IPS DF 4.7 (cell line): ENCODE data around the gene KRTAP12-1.

Experiments used
- DNase-seq: peaks from one replicate; pipeline ENCODE4 v3.0.0-alpha.2; 2013; ENCODE audit warnings: low spot score; ENCODE audit errors: extremely low read depth

KRTAP12-1 gene

DNA sequence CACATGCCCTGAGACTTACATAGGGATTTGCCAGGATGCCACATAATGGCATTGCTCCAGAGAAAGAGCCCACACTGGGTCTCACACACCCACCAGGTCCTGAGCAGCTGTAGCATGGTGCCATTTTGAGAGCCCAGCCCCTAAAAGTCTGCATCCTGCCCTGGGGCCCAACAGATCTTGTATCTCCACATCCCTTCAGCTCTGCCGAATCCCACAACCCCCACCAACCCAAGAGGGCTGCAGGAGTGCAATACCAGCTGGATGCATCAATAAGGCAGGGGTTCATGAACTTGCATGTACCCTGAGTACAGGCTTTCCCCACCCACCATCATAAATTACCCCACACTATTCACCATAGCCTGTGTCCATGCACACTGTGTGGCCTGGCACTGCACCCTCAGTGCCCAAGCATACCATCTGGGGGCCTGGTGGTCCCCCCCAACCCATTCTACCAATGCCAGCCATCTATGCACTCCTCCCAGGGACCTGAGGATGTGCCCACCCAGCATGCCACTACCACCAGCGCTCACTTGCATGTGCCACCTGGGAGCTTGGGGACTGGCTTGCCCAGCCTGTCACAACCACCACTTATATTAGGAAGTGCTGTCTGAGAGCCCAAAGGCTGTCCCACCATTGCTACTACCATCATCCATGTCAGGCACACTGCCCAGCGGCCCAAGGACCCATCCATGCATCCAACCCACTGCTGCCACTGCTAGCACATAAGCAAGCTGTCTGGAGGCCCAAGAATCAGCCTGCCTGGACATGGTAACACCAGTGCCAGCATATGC is 11.1 kb downstream of the KRTAP12-1 start:
- DNase-seq, result no peak

DNA sequence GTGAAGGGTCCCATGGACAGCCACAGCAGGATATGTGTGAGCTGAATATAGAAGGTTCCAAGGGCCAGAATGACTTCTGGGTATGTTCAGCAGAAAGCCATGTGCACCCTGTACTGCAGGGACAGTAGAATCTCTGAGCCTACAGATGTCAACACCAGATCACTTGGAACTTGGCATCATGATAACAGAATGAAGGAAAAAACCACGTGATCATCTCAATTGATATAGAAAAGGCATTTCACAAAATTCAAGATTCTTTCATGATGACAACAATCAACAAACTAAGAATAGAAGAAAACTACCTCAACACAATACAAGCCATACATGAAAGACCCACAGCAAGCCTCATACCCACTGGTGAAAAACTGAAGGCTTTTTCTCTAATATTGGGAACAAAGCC is 14.4 kb downstream of the KRTAP12-1 start:
- no peak for DNase-seq

- DNase-seq, result no peak
These were observed 15.3 kb downstream of the KRTAP12-1 start, which contains the start of gene KRTAP12-2 for GRCh38 chr21:44666401-44667320. TSS of gene KRTAP12-2 (minus strand) at chr21:44666927. CDS start at chr21:44666886, 41 bp downstream.

DNA sequence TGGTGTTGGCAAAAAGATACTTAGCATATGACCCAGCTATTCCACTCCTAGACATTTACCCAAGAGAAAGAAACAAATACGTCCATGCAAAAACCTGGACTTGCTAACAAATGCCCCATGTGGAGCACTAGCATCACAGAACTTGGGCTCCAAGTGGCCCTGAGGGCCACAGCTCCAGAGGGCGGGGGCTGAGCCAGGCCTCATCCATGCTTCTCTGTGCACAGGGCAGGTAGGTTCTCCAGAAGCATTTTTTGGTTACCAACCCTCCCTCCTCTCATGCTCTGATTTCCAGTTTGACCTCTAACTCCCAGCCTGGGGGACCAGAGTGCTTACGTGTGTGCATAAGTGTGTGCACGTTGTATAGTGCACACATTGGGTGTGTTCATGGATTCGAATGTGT is 17.3 kb downstream of the KRTAP12-1 start:
- no peak for DNase-seq

DNA sequence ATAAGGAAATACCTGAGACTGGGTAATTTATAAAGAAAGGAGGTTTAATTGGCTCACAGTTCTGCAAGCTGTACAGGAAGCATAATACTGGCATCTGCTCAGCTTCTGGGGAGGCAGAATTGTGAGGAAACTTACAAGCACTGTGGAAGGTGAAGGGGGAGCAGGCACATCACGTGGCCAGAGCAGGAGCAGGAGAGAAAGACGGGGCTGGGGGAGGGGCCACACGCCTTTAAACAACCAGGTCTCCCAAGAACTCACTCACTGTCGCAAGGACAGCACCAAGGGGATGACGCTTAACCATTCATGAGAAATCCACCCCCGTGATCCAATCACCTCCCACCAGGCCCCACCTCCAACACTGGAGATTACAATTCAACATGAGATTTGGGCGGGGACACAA is 20.4 kb downstream of the KRTAP12-1 start:
- peak; percentile 11 for DNase-seq

GRCh38 chr21:44658913-44659595 is 22.9 kb downstream of the KRTAP12-1 start:
- DNase-seq, result no peak

DNA sequence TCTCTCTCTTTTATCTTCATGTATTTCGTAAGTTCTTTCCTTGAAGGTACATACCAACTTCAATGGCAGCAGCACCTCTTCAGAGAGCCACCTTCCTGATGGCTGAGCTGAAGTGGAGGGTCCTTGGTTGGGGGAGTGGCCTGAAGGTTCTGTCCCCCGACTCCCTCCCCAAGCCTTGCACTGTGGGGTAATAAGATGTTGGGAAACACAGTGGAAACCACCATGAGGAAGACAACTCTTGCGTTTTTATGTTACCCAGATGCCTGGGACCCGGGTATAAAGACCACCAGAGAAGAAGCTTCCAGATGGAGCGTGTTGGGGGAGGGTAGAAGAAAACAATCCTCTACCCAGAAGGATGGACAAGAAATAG is 23.4 kb downstream of the KRTAP12-1 start:
- DNase-seq, result no peak

DNA sequence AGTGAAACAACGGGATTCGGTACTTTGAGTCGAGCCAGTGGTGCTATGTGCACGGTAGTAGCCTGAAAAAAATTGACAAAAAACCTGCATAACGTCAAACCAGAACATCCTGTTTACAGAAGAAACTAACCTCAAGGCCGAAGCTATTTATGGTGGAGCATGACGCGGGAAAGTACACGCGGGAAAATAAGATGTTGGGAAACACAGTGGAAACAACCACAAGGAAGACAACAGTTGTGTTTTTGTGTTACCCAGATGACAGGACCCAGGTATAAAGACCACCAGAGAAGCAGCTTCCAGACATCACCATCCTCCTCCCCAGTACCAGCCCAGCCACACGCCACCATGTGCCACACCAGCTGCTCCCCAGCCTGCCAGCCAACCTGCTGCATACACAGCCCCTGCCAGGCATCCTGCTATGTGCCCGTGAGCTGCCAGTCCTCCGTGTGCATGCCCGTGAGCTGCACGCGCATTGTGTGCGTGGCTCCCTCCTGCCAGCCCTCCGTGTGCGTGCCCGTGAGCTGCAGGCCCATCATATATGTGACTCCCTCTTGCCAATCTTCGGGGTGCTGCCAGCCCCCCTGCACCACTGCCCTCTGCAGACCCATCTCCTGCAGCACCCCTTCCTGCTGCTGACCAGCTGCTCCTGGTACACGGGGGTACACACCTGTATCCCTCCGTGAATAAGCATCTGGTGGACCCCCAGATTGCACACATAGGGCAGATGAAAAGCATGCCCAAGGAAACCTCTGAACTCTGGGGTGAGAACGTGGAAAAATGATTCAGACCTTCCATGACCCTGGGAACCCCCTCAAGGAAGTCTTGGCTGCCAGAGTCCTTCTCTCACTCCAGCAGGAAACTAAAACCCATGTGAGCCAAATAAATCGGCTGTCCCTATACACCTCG is 24.1 kb downstream of the KRTAP12-1 start, which contains the start of gene KRTAP12-3:
TSS of gene KRTAP12-3 (plus strand) at position 298 of the 906 bp plus-strand sequence. CDS start at position 346, 48 bp downstream.
- no peak for DNase-seq

GRCh38 chr21:44656868-44657267 is 25.1 kb downstream of the KRTAP12-1 start:
- no peak for DNase-seq

DNA sequence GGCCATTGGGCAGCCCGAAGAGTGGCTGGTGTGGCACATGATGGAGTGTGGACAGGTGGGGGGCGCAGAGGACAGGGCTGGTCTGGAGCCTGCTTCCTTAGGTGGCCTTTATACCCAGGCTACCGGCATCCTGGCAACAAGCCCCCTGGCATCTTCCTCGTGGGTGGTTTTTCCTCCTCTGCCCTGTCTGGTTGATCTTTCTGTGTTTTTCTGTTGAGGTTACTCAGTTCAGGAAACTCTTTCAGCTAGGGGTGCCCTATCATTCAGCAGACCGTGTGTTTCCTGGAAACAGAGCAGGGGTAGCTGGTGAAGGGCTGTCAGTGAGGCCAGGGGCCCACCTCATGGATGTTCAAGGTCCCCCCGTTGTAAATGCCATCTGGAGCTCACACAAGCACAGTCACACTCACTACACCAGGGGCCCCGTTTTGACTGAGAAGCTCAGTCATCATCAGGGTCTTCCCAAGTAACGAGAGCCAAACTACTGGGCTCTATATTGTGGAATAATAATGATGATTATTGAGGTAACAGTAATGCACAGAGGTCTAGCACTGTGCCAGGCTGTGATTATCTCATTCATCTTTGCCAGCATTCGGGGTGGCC is 27.3 kb downstream of the KRTAP12-1 start, which contains the start of gene KRTAP12-4:
TSS of gene KRTAP12-4 (minus strand) at position 84 of the 600 bp plus-strand sequence. CDS start at position 39, 45 bp downstream.
- DNase-seq, result no peak

- DNase-seq, result no peak
These were observed 28.0 kb downstream of the KRTAP12-1 start for GRCh38 chr21:44653656-44654575.

- DNase-seq, result no peak
These were observed 28.8 kb downstream of the KRTAP12-1 start for GRCh38 chr21:44653123-44653522.

GRCh38 chr21:44650973-44651675 is 30.8 kb downstream of the KRTAP12-1 start:
- DNase-seq, result no peak

- DNase-seq, result no peak
These were observed 31.5 kb downstream of the KRTAP12-1 start for GRCh38 chr21:44650265-44650972.

- DNase-seq, result no peak
These were observed 32.4 kb downstream of the KRTAP12-1 start for GRCh38 chr21:44649521-44650100.

GRCh38 chr21:44648557-44649311 is 33.2 kb downstream of the KRTAP12-1 start:
- no peak for DNase-seq

- DNase-seq, result no peak
These were observed 34.8 kb downstream of the KRTAP12-1 start for GRCh38 chr21:44647222-44647552.
